K562 (cell line): Measurements from ENCODE around the gene NANS. TPM values are rescaled to one million over a fixed set of nuclear protein-coding genes. Genes with fewer than 3 reads are reported as not detected.

Experiments
- CBX3 ChIP-seq, 2 experiments: IDR thresholded peaks; 1 replicate in 1 of 2; 2 replicates in 1 of 2; pipeline ENCODE4 v1.6.1; 2012; ENCODE audit warnings: inconsistent platforms in 2 of 2, low read length in 2 of 2, borderline replicate concordance in 1 of 2, control low read depth in 1 of 2
- ETV1 ChIP-seq: fragments of 450-650 bp; conservative IDR thresholded peaks from 2 replicates; pipeline ENCODE4 v1.6.1; 2016; ENCODE audit warnings: missing genetic modification characterization, control low read depth, low read depth, missing compliant biosample characterization
- HDAC2 ChIP-seq: fragments of 450-650 bp; IDR thresholded peaks from 2 replicates; pipeline ENCODE4 v1.6.1; 2016; ENCODE audit warnings: mild to moderate bottlenecking
- ILK ChIP-seq: fragments of 450-650 bp; IDR thresholded peaks from 2 replicates; pipeline ENCODE4 v1.6.1; 2016; ENCODE audit warnings: missing genetic modification characterization, low read depth, mild to moderate bottlenecking, missing compliant biosample characterization, moderate library complexity, borderline replicate concordance
- KLF6 ChIP-seq: fragments of 250-450 bp; sonication (Bioruptor Pico); IDR thresholded peaks from 2 replicates; pipeline ENCODE4 v1.4.0; 2020; ENCODE audit warnings: mild to moderate bottlenecking, moderate library complexity, borderline replicate concordance
- MEF2D ChIP-seq: conservative IDR thresholded peaks from 2 replicates; pipeline ENCODE4 v1.6.1; 2016; ENCODE audit warnings: low read depth, missing genetic modification characterization, missing compliant biosample characterization
- SMAD3 ChIP-seq: fragments of 450-650 bp; formaldehyde crosslinking; conservative IDR thresholded peaks from 2 replicates; pipeline ENCODE4 v1.4.0; 2020; ENCODE audit warnings: mild to moderate bottlenecking
- SNIP1 ChIP-seq: fragments of 450-650 bp; IDR thresholded peaks from 2 replicates; pipeline ENCODE4 v1.7.1; 2017; ENCODE audit warnings: low read depth, mild to moderate bottlenecking
- STAT5B ChIP-seq: fragments of 250-450 bp; sonication (Bioruptor Pico); IDR thresholded peaks from 2 replicates; pipeline ENCODE4 v1.8.0; 2021; ENCODE audit warnings: mild to moderate bottlenecking, inconsistent platforms
- ZBTB17 ChIP-seq: fragments of 450-650 bp; formaldehyde crosslinking; IDR thresholded peaks from 2 replicates; pipeline ENCODE4 v1.4.0; 2020; ENCODE audit warnings: mild to moderate bottlenecking
- ZC3H11A ChIP-seq: IDR thresholded peaks from 2 replicates; pipeline ENCODE4 v1.6.1; 2012; ENCODE audit warnings: low read depth, low read length, improper control_type of control experiment
- ZNF583 ChIP-seq: fragments of 250-450 bp; sonication (Bioruptor Pico); IDR thresholded peaks from 2 replicates; pipeline ENCODE4 v1.4.0; 2020
- ZNF584 ChIP-seq: fragments of 200-800 bp; sonication (Bioruptor generic); IDR thresholded peaks from 2 replicates; pipeline ENCODE4 v1.6.1; 2016; ENCODE audit warnings: low read depth, mild to moderate bottlenecking, missing genetic modification characterization, missing compliant biosample characterization
- polyA plus RNA-seq, 8 experiments: library from polyadenylated mRNA; depleted of rRNA in 4 of 8; stranded (reverse) in 5 of 8; unstranded in 3 of 8; fragments of >200 nt; fragmentation: Nextera tagmentation in 2 of 8; fragmentation: Illumina TruSeq in 1 of 8; extraction: Ambion mirVana in 2 of 8; extraction: Trizol in 1 of 8; gene quantifications; 2 replicates each; pipeline versions ENCODE4 v1.2.1 to v1.2.3, GENCODE V29; 2011 to 2014; ENCODE audit warnings: inconsistent platforms in 1 of 8, missing spikeins in 1 of 8
- total RNA-seq, 7 experiments: library from RNA; depleted of rRNA in 6 of 7; stranded (reverse); fragments of >200 nt in 6 of 7; fragmentation: Illumina TruSeq in 2 of 7; extraction: Trizol in 2 of 7; gene quantifications; 2 replicates each; pipeline versions ENCODE4 v1.2.1 to v1.2.3, GENCODE V29; 2011 to 2021; ENCODE audit warnings: low replicate concordance in 1 of 7
- TF ChIP-seq, protein P1 (sequence below): fragments of 450-650 bp; IDR thresholded peaks from 2 replicates; pipeline ENCODE4 v1.6.1; 2017; ENCODE audit warnings: antibody characterized with exemption, mild to moderate bottlenecking
- TF ChIP-seq, protein P2 (sequence below), 2 experiments: fragments of 450-650 bp in 1 of 2; sonication (generic) in 1 of 2; formaldehyde crosslinking in 1 of 2; IDR thresholded peaks in 1 of 2; conservative IDR thresholded peaks in 1 of 2; 2 replicates each; pipeline versions ENCODE4 v1.6.1 to v1.8.1; 2016 to 2023; ENCODE audit warnings: mild to moderate bottlenecking in 2 of 2, moderate library complexity in 2 of 2, inconsistent platforms in 1 of 2, missing genetic modification reagents in 1 of 2
- TF ChIP-seq, protein P3 (sequence below), 3 experiments: fragments of 200-800 bp in 1 of 3; fragments of 250-450 bp in 1 of 3; fragments of 450-650 bp in 1 of 3; sonication (Bioruptor Pico) in 1 of 3; sonication (Bioruptor generic) in 1 of 3; formaldehyde crosslinking in 1 of 3; IDR thresholded peaks; 2 replicates each; pipeline versions ENCODE4 v1.6.1 to v1.8.0; 2016 to 2022; ENCODE audit warnings: mild to moderate bottlenecking in 2 of 3, missing genetic modification characterization in 2 of 3, missing compliant biosample characterization in 1 of 3, moderate library complexity in 1 of 3

Gene NANS
- total and polyA plus RNA-seq, 9 of the 15 experiments (the other 6 are each of a cell fraction or from before 2014, with no cell fraction given): 37.1 to 181 (median 137) TPM

- TF ChIP-seq, protein P1, sequence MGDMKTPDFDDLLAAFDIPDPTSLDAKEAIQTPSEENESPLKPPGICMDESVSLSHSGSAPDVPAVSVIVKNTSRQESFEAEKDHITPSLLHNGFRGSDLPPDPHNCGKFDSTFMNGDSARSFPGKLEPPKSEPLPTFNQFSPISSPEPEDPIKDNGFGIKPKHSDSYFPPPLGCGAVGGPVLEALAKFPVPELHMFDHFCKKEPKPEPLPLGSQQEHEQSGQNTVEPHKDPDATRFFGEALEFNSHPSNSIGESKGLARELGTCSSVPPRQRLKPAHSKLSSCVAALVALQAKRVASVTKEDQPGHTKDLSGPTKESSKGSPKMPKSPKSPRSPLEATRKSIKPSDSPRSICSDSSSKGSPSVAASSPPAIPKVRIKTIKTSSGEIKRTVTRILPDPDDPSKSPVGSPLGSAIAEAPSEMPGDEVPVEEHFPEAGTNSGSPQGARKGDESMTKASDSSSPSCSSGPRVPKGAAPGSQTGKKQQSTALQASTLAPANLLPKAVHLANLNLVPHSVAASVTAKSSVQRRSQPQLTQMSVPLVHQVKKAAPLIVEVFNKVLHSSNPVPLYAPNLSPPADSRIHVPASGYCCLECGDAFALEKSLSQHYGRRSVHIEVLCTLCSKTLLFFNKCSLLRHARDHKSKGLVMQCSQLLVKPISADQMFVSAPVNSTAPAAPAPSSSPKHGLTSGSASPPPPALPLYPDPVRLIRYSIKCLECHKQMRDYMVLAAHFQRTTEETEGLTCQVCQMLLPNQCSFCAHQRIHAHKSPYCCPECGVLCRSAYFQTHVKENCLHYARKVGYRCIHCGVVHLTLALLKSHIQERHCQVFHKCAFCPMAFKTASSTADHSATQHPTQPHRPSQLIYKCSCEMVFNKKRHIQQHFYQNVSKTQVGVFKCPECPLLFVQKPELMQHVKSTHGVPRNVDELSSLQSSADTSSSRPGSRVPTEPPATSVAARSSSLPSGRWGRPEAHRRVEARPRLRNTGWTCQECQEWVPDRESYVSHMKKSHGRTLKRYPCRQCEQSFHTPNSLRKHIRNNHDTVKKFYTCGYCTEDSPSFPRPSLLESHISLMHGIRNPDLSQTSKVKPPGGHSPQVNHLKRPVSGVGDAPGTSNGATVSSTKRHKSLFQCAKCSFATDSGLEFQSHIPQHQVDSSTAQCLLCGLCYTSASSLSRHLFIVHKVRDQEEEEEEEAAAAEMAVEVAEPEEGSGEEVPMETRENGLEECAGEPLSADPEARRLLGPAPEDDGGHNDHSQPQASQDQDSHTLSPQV: peak; percentile 99
- TF ChIP-seq KLF6 (CRISPR knock-in tag) (peak; percentile 92; the same call in 1 of the 2 replicates), ZNF584 (CRISPR knock-in tag) (peak; percentile 30; the same call in 1 of the 2 replicates), MEF2D (peak; percentile 90), STAT5B (CRISPR knock-in tag) (peak; percentile 46; the same call in 1 of the 2 replicates), SMAD3 (CRISPR knock-in tag) (peak; percentile 91), SNIP1 (no peak), ZNF583 (CRISPR knock-in tag) (peak; percentile 93), ETV1 (tag) (peak; percentile 64; the same call in 1 of the 2 replicates), ILK (tag) (peak; percentile 81; the same call in 1 of the 2 replicates), CBX3 (IDR thresholded peaks at IDR 0.05; ENCODE audit: borderline replicate concordance in 1 of 2, low read length in 2 of 2) (no peak), ZC3H11A (no peak), ZBTB17 (peak; percentile 85), HDAC2 (no peak)
- TF ChIP-seq, protein P2, sequence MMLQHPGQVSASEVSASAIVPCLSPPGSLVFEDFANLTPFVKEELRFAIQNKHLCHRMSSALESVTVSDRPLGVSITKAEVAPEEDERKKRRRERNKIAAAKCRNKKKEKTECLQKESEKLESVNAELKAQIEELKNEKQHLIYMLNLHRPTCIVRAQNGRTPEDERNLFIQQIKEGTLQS (IDR thresholded peaks at IDR 0.05): no peak
- TF ChIP-seq, protein P2 (CRISPR knock-in tag; conservative IDR thresholded peaks at IDR 0.05): no peak
- TF ChIP-seq, protein P3, sequence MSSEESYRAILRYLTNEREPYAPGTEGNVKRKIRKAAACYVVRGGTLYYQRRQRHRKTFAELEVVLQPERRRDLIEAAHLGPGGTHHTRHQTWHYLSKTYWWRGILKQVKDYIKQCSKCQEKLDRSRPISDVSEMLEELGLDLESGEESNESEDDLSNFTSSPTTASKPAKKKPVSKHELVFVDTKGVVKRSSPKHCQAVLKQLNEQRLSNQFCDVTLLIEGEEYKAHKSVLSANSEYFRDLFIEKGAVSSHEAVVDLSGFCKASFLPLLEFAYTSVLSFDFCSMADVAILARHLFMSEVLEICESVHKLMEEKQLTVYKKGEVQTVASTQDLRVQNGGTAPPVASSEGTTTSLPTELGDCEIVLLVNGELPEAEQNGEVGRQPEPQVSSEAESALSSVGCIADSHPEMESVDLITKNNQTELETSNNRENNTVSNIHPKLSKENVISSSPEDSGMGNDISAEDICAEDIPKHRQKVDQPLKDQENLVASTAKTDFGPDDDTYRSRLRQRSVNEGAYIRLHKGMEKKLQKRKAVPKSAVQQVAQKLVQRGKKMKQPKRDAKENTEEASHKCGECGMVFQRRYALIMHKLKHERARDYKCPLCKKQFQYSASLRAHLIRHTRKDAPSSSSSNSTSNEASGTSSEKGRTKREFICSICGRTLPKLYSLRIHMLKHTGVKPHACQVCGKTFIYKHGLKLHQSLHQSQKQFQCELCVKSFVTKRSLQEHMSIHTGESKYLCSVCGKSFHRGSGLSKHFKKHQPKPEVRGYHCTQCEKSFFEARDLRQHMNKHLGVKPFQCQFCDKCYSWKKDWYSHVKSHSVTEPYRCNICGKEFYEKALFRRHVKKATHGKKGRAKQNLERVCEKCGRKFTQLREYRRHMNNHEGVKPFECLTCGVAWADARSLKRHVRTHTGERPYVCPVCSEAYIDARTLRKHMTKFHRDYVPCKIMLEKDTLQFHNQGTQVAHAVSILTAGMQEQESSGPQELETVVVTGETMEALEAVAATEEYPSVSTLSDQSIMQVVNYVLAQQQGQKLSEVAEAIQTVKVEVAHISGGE (CRISPR knock-in tag; IDR thresholded peaks at IDR 0.05): peak in 1 of 3 experiments; percentile 44; a peak in 1 of 6 replicates
Observed at GRCh38 chr9:98050351-98050750, 6.2 kb upstream of the NANS start (continued).
